GM06990 (cell line): ENCODE results near the gene TBX6.
"Not testable (repeated sequence)": the region's sequence is repeated elsewhere in the genome, so short reads cannot be mapped to it uniquely, and the experiment has no call there.

ENCODE experiments used
- DNase-seq: peaks from one replicate; pipeline ENCODE4 v3.0.0-alpha.2; 2011; ENCODE audit not compliant: insufficient read length; ENCODE audit errors: extremely low read depth
- H3K27me3 ChIP-seq: replicated peaks from 2 replicates; pipeline ENCODE4 v1.6.0; 2011; ENCODE audit warnings: low read length; ENCODE audit not compliant: control insufficient read depth, insufficient read depth
- H3K36me3 ChIP-seq: 2 replicates; pipeline ENCODE4 v1.5.1; 2011; ENCODE audit warnings: low read length; ENCODE audit not compliant: control insufficient read depth, insufficient read depth
- H3K4me3 ChIP-seq: replicated peaks from 2 replicates; pipeline ENCODE4 v1.5.1; 2011; ENCODE audit warnings: low read depth, mild to moderate bottlenecking, control low read depth, low read length
- TF ChIP-seq, protein P1 (sequence below): IDR thresholded peaks from 2 replicates; pipeline ENCODE4 v1.5.1; 2011; ENCODE audit warnings: low read length, control low read depth, mild to moderate bottlenecking, inconsistent platforms; ENCODE audit not compliant: insufficient read depth, poor library complexity, severe bottlenecking

TBX6 gene

DNA sequence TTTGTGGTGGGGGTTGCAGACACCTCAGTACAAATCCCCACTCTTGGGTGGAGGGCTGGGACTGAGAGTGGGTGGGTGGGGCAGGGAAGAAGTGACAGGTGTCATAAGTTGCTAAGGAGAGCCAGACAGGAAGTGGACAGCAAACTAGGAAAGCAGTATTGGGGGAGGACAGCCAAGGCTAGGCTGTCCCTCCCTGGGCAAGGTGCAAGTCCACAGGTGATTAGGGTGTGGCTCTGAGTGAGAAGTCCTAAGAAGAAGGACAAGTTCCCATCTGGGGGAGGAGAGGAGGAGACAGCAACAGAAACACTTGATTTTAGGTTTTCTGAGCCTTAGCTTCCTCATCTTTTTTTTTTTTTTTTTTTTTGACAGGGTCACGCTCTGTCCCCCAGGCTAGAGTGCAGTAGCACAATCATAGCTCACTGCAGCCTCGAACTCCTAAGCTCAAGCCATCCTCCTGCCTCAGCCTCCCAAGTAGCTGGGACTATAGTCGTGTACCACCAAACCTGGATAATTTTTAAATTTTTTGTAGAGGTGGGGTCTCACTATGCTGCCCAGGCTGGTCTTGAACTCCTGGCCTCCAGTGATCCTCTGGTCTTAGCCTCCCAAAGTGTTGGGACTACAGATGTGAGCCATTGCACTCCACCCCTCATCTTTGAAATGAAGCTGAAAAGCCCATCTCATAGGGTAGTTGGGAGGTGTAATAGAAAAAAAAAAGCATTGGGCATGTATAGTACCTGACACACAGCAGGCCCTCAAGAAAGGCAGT, 28.8 kb upstream of the TBX6 start:
- peaks cover 2% of the 10 kb centered on the region for H3K36me3 ChIP-seq
- DNase-seq, result no peak
- TF ChIP-seq, protein P1, sequence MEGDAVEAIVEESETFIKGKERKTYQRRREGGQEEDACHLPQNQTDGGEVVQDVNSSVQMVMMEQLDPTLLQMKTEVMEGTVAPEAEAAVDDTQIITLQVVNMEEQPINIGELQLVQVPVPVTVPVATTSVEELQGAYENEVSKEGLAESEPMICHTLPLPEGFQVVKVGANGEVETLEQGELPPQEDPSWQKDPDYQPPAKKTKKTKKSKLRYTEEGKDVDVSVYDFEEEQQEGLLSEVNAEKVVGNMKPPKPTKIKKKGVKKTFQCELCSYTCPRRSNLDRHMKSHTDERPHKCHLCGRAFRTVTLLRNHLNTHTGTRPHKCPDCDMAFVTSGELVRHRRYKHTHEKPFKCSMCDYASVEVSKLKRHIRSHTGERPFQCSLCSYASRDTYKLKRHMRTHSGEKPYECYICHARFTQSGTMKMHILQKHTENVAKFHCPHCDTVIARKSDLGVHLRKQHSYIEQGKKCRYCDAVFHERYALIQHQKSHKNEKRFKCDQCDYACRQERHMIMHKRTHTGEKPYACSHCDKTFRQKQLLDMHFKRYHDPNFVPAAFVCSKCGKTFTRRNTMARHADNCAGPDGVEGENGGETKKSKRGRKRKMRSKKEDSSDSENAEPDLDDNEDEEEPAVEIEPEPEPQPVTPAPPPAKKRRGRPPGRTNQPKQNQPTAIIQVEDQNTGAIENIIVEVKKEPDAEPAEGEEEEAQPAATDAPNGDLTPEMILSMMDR, result no peak
- H3K4me3 ChIP-seq, result no peak overlapping the region
- H3K27me3 ChIP-seq, result no peaks in the 10 kb centered on the region

DNA sequence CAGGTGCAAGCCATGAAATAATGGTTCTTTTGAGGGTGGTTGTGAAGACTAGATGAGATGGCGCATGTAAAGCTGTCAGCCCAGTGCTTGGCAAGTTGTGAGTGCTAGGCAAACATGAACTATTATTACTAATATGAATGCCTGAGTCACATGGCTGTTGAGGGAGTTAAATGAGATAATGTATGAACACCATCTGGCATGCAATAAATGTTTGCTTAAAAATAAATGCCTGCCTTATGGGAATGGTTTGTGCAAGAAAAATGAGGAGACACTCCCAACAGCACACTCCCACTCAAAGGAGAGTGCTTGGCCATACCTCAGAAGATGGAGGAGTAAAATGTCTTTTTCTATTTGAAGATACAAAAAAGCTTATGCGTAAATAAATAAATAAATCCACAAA, 27.7 kb upstream of the TBX6 start:
- peaks cover 2% of the 10 kb centered on the region for H3K36me3 ChIP-seq
- no peak overlapping the region for H3K4me3 ChIP-seq

GRCh38 chr16:30117768-30118167, 26.0 kb upstream of the TBX6 start:
- H3K27me3 ChIP-seq, result no peaks in the 10 kb centered on the region

More for the DNA sequence above, 27.7 kb upstream of the TBX6 start:
- no peak for DNase-seq
- TF ChIP-seq, protein P1, result no peak
- no peaks in the 10 kb centered on the region for H3K27me3 ChIP-seq

DNA sequence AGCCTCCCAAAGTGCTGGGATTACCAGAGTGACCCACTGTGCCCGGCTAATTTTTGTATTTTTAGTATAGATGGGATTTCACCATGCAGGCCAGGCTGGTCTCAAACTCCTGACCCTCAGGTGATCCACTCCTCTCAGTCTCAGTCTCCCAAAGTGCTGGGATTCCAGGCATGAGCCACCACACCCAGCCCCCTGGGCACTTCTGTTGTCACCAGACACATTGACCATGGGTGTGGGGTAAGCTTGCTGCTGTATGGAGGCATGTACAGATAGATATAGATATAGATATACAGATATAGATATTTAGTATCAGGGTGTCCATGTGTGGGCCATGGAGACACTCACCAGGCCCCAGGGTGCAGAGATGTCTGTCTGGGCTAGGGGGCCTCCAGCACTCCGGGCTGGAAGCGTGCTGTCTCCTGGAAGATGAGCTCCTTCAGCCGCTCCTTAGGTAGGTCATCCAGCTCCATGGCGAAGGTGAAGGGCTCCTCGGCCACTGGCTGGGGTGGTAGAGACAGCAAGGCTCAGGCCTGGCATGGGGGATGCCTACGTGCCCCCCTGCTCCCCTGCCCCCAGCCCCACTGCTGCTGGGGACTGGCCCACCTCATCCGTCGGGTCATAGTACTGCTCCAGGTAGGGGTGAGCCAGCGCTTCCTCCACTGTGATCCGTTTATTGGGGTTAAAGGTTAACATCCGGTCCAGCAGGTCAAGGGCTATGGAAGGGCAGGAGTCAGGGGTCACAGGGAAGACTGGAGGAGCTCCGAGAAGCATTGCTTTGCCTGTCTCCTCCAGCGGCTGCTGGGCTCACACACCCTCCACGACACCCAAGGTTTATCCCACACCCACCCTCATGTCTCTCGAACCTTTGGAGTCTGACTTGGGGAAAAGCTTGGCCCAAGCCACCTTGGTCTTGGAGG, 24.8 kb upstream of the TBX6 start:
- H3K4me3 ChIP-seq, result no peak overlapping the region
- TF ChIP-seq, protein P1, result no peak
- H3K36me3 ChIP-seq, result peaks cover 2% of the 10 kb centered on the region
- H3K27me3 ChIP-seq, result no peaks in the 10 kb centered on the region
- no peak for DNase-seq

More at GRCh38 chr16:30117768-30118167, 26.0 kb upstream of the TBX6 start:
- H3K4me3 ChIP-seq, result no peak overlapping the region
- TF ChIP-seq, protein P1, result no peak
- peaks cover 2% of the 10 kb centered on the region for H3K36me3 ChIP-seq
- DNase-seq, result no peak

DNA sequence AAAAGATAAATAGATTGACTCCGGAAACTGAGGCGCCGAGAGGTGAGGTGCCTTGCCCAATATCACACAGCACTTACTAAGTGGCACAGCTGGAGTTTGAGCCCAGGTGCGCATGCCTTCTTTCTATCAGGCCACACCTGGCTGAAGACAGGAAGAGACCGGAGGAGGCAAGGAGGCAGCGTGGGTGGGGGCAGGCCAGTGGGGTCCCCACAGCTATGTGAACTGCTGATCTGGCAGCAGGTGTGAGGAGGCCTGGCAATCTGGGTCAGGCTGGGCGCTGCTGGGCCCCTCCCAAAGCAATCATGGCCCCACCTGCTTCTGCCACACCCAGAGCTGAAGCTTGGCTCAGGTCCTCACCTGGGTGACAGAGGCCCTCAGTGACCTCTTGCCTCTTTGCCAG, 23.5 kb upstream of the TBX6 start:
- Histone ChIP-seq H3K4me3 (no peak overlapping the region), H3K36me3 (peaks cover 2% of the 10 kb centered on the region), H3K27me3 (no peaks in the 10 kb centered on the region)
- no peak for DNase-seq
- TF ChIP-seq, protein P1, result no peak

DNA sequence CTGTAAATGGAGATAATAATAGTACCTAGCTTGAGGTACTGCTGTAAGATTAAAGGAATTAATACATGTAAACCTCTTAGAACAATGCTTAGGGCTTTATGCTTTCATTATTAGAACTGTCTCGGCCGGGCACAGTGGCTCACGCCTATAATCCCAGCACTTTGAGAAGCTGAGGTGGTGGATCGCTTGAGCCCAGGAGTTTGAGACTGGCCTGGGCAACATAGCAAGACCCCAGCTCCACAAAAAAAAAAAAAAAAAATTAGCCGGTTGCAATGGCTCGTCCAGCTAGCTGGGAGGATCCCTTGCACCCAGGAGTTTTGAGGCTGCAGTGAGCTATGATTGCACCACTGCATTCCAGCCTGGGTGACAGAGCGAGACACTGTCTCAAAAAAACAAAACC, 23.1 kb upstream of the TBX6 start:
- H3K4me3 ChIP-seq, H3K27me3 ChIP-seq, H3K36me3 ChIP-seq, DNase-seq: not testable (repeated sequence)
